GM18508 (cell line): Measurements from ENCODE around the gene HDAC4.

Experiments
- ATAC-seq: cut with Tn5 transposase; IDR thresholded peaks from one replicate; pipeline ENCODE4 v1.9.1; 2021; ENCODE audit warnings: moderate number of reproducible peaks; ENCODE audit not compliant: insufficient read depth, unreplicated experiment

Gene HDAC4

GRCh38 chr2:239000089-239000488, 400.7 kb downstream of the HDAC4 start:
- ATAC-seq: no peak

GRCh38 chr2:238999291-238999741, 401.5 kb downstream of the HDAC4 start:
- ATAC-seq: no peak

GRCh38 chr2:238998801-238999200, 402.0 kb downstream of the HDAC4 start:
- no peak for ATAC-seq
